Left ventricle myocardium inferior (tissue), 1 donor: ENCODE measurements around the gene HDAC5. TPM values are rescaled to one million over a fixed set of nuclear protein-coding genes. Genes with fewer than 3 reads are reported as not detected.
"Not testable (repeated sequence)": the region's sequence is repeated elsewhere in the genome, so short reads cannot be mapped to it uniquely, and the experiment has no call there.

Experiments used
- DNase-seq: peaks from one replicate; pipeline ENCODE4 v3.0.0-alpha.2; 2020
- H3K27ac ChIP-seq: fragments of 200-600 bp; replicated peaks from 2 replicates; pipeline ENCODE4 v1.8.0; 2021
- H3K27me3 ChIP-seq: fragments of 200-600 bp; 2 replicates; pipeline ENCODE4 v1.8.0; 2021; ENCODE audit warnings: low read depth
- H3K36me3 ChIP-seq: fragments of 200-600 bp; 2 replicates; pipeline ENCODE4 v1.8.0; 2021
- H3K4me1 ChIP-seq: fragments of 200-600 bp; 2 replicates; pipeline ENCODE4 v1.8.0; 2021
- H3K4me3 ChIP-seq: fragments of 200-600 bp; 2 replicates; pipeline ENCODE4 v1.8.0; 2021; ENCODE audit warnings: mild to moderate bottlenecking, moderate library complexity
- H3K9me3 ChIP-seq: fragments of 200-600 bp; replicated peaks from 2 replicates; pipeline ENCODE4 v1.8.0; 2021
- CTCF ChIP-seq: fragments of 200-600 bp; IDR thresholded peaks from 2 replicates; pipeline ENCODE4 v1.8.0; 2021; ENCODE audit warnings: antibody characterized with exemption, mild to moderate bottlenecking, borderline replicate concordance
- intact Hi-C: fragments of 100-400 bp; cut with micrococcal nuclease; formaldehyde crosslinking; loops from one replicate; pipeline ENCODE4 v1.11.0; 2022
- total RNA-seq: library from RNA; stranded (reverse); fragmentation: NEBNext Ultra II Directional; extraction: Animal tissue kit (Norgen Biotek cat#: 25700); gene quantifications from one replicate; pipeline ENCODE4 v1.2.1, GENCODE V29; 2021
- donor health status: DM: no; HTN: yes; CAD: no; lungs with severe emphysema.

The HDAC5 gene
- total RNA-seq, 1 donor from 2014 or later = 62.6 TPM

DNA sequence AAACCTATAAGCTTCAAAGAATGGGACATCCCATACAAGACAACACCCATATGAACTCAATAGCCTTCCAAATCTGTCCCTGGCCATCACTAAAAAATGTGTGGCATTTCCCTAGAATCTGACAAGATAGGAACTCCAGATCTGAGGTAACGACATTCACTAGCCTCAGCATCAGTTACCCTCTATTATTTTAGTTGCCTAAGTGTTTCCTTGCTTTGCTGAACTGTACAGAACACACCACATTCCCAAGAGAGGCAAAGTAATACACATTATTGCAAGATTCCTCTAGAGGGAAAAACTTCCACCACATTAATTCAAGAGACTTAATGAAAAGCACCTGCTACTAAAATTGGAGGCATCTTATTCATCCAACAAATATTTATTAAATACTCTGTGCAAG, 62.0 kb downstream of the HDAC5 start:
- Histone ChIP-seq H3K27me3 (no peaks in the 10 kb centered on the region), H3K27ac (no peak overlapping the region), H3K4me1 (peaks cover 76% of the 10 kb centered on the region), H3K9me3 (no peaks in the 10 kb centered on the region), H3K36me3 (peaks cover 49% of the 10 kb centered on the region), H3K4me3 (no peak overlapping the region)
- no peak for TF ChIP-seq CTCF
- intact Hi-C loops = no loop called here
- no peak for DNase-seq

DNA sequence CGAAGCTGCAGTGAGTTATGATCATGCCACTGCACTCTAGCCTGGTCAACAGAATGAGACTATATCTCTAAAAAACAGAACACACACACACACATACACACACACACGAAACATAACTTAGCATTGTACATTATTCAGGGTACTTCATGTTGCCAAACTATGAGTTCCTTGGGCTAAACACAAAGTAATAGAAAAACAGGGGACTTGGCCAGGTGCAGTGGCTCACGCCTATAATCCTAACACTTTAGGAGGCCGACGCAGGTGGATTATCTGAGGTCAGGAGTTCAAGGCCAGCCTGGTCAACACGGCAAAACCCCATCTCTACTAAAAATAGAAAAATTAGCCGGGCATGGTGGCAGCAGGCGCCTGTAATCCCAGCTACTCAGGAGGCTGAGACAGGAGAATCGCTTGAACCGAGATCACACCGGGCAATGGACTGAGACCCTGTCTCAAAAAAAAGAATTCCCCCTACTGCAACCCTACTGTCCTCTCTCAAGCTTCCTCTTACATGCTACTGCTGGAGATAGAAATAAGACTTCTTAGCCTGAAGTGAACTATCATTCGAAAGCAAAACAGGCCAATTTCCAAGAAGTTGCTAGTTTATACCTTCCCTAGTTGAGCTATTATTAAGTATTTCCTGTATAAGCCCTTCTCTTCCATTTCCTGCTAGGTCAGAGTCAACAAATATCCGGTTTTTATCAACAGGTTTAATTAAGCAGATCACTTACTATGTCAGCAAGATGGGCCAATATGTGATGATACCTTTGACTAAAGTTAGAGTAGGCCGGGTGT, 64.1 kb downstream of the HDAC5 start:
- Histone ChIP-seq H3K36me3 (peaks cover 63% of the 10 kb centered on the region), H3K27me3 (no peaks in the 10 kb centered on the region), H3K9me3 (no peaks in the 10 kb centered on the region), H3K4me1 (peaks cover 60% of the 10 kb centered on the region), H3K27ac (peak overlapping the region; percentile 22), H3K4me3 (no peak overlapping the region)
- TF ChIP-seq CTCF = no peak
- no peak for DNase-seq
- intact Hi-C loops = no loop called here

DNA sequence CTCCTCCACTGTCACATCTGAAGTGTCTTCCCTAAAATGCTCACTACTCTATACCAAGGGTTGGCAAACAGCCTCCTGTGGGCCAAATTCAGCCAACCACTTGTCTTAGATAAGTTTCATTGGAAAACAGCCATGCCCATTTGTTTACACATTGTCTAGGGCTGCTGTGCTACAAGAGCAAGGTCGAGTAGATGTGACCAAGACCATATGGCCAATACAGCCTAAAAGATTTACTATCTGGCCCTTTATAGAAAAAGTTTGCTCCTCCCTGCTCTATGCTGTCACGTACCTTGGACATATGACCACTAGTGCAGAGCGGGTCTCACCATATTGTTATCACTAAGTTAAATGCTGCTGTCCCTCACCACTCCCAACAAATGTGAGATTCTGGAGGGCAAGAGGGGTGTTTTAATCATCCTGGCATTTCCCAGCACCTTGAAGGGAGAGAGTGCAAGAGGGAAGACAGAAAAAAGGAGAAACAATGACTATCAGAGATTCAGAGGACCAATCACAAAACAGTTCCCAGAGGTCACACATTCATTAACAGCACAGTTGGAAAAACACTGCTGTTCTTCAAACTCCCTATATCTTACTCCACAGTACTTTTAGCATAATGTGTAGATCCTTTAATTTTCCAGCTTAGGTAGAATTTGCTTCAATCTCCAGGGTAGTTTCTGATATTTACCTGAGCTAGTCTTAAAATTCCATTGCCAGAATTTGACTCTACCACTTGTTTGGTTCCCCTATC, 70.1 kb downstream of the HDAC5 start:
- no peaks in the 10 kb centered on the region for H3K27me3 ChIP-seq
- no peak for TF ChIP-seq CTCF
- H3K4me1 ChIP-seq = peaks cover 36% of the 10 kb centered on the region
- peak overlapping the region; percentile 75 for H3K27ac ChIP-seq
- H3K9me3 ChIP-seq = no peaks in the 10 kb centered on the region
- H3K36me3 ChIP-seq = peaks cover 62% of the 10 kb centered on the region
- no peak overlapping the region for H3K4me3 ChIP-seq
- intact Hi-C loops = no loop called here
- DNase-seq = no peak

- no peak overlapping the region for H3K27ac ChIP-seq
- DNase-seq = no peak
- H3K27me3 ChIP-seq = no peaks in the 10 kb centered on the region
- peaks cover 44% of the 10 kb centered on the region for H3K36me3 ChIP-seq
- no peaks in the 10 kb centered on the region for H3K9me3 ChIP-seq
- H3K4me3 ChIP-seq = no peak overlapping the region
- H3K4me1 ChIP-seq = peaks cover 36% of the 10 kb centered on the region
- TF ChIP-seq CTCF = no peak
- intact Hi-C loops = no loop called here
Measured at GRCh38 chr17:44049294-44050060, 74.0 kb downstream of the HDAC5 start.

DNA sequence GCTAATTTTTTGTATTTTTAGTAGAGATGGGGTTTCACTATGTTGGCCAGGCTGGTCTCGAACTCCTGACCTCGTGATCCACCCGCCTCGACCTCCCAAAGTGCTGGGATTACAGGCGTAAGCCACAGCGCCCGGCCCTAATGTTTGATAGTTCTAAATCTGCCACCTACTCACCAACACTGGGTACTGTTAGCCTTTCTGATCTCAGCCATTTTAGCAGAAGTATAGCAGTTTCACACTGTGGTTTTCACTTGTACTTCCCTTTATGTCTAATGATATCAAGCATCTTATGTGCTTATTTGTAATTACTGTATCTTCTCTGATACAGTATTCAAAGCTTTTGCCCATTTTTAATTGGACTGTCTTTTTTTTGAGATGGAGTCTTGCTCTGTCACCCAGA, 76.5 kb downstream of the HDAC5 start:
- intact Hi-C loops, H3K4me3 ChIP-seq, H3K27ac ChIP-seq, DNase-seq, H3K9me3 ChIP-seq, H3K27me3 ChIP-seq: not testable (repeated sequence)
- peaks cover 31% of the 10 kb centered on the region for H3K4me1 ChIP-seq
- H3K36me3 ChIP-seq = peaks cover 38% of the 10 kb centered on the region
